GM12878 (cell line): ENCODE results near the gene CATSPER3. TPM values are rescaled to one million over a fixed set of nuclear protein-coding genes. Genes with fewer than 3 reads are reported as not detected.

Experiments used
- ATAC-seq: fragments of 200-7000 bp; cut with Tn5 transposase; 3 replicates; pipeline ENCODE4 v1.9.1; 2020; ENCODE audit warnings: mild to moderate bottlenecking, moderate library complexity
- BruUV-seq: library from RNA; stranded (reverse); fragments of 400-500 nt; replicated peaks from 2 replicates; lab custom pipeline; 2021; lab: Mats Ljungman, UMichigan
- CTCF ChIA-PET: fragments of 300-600 bp; sonication (Branson Sonifier 250); formaldehyde crosslinking; extraction: SDS; loops from one replicate; lab custom pipeline; 2021; ENCODE audit warnings: inconsistent platforms; lab: Yijun Ruan, JAX
- POLR2A ChIA-PET: fragments of 350-600 bp; formaldehyde crosslinking; extraction: SDS; loops from one replicate; lab custom pipeline; 2021; ENCODE audit warnings: inconsistent platforms; lab: Charles Lee
- RAD21 ChIA-PET: fragments of 300-600 bp; sonication (Branson Sonifier 250); formaldehyde crosslinking; loops from one replicate; lab custom pipeline; 2023; ENCODE audit warnings: antibody characterized with exemption; ENCODE audit not compliant: unreplicated experiment; lab: Charles Lee
- SMC1A ChIA-PET: fragments of 300-600 bp; sonication (Branson Sonifier 250); formaldehyde crosslinking; loops from one replicate; lab custom pipeline; 2023; ENCODE audit not compliant: unreplicated experiment, uncharacterized antibody; lab: Charles Lee
- DNase-seq: peaks from one replicate; pipeline ENCODE4 v3.0.0-alpha.2; 2011; ENCODE audit warnings: low read depth, low spot score
- FAIRE-seq: peaks from 3 replicates; lab custom pipeline; 2011; peaks lifted over from hg19 to GRCh38; lab: Jason Lieb, UNC
- H2AFZ ChIP-seq: 2 replicates; pipeline ENCODE4 v1.6.0; 2011; ENCODE audit warnings: low read depth, low read length, control low read depth; ENCODE audit not compliant: control insufficient read depth
- H3K27ac ChIP-seq: 2 replicates; pipeline ENCODE4 v1.5.1; 2011; ENCODE audit warnings: control low read depth; ENCODE audit not compliant: control insufficient read depth, insufficient read depth
- H3K27me3 ChIP-seq, 2 experiments: replicated peaks in 1 of 2; 2 replicates each; pipeline versions ENCODE4 v1.6.0 to v1.6.1; 2011; ENCODE audit warnings: low read length in 1 of 2; ENCODE audit not compliant: control insufficient read depth in 2 of 2, insufficient read depth in 2 of 2
- H3K36me3 ChIP-seq, 2 experiments: 2 replicates each; pipeline ENCODE4 v1.5.1; 2011; ENCODE audit warnings: low read length in 1 of 2; ENCODE audit not compliant: control insufficient read depth in 2 of 2, insufficient read depth in 2 of 2
- H3K4me1 ChIP-seq: 2 replicates; pipeline ENCODE4 v1.6.1; 2011; ENCODE audit warnings: mild to moderate bottlenecking, low read length, moderate library complexity, mixed read lengths; ENCODE audit not compliant: control insufficient read depth, insufficient read depth
- H3K4me2 ChIP-seq: 2 replicates; pipeline ENCODE4 v1.6.0; 2011; ENCODE audit warnings: control low read depth; ENCODE audit not compliant: control insufficient read depth, insufficient read depth
- H3K4me3 ChIP-seq: fragments of 200-600 bp; sonication (generic); 2 replicates; pipeline ENCODE4 v1.5.1; 2016
- H3K79me2 ChIP-seq: 2 replicates; pipeline ENCODE4 v1.6.0; 2011; ENCODE audit warnings: low read length; ENCODE audit not compliant: control insufficient read depth, insufficient read depth
- H3K9ac ChIP-seq: 2 replicates; pipeline ENCODE4 v1.8.0; 2011; ENCODE audit warnings: low read length, control low read depth, mixed read lengths; ENCODE audit not compliant: control insufficient read depth, insufficient read depth
- H3K9me3 ChIP-seq: replicated peaks from 3 replicates; pipeline ENCODE4 v1.5.1; 2011; ENCODE audit warnings: mild to moderate bottlenecking, low read length; ENCODE audit not compliant: control insufficient read depth, insufficient read depth
- H4K20me1 ChIP-seq: 2 replicates; pipeline ENCODE4 v1.6.0; 2011; ENCODE audit not compliant: control insufficient read depth, insufficient read depth
- EP300 ChIP-seq, 2 experiments: fragments of 150-350 bp in 1 of 2; IDR thresholded peaks; 2 replicates each; pipeline ENCODE4 v1.6.1; 2011 to 2012; ENCODE audit warnings: low read depth in 2 of 2, low read length in 2 of 2, borderline replicate concordance in 1 of 2, improper control_type of control experiment in 1 of 2, inconsistent platforms in 1 of 2; ENCODE audit not compliant: control insufficient read depth in 1 of 2
- HCFC1 ChIP-seq: fragments of 150-350 bp; IDR thresholded peaks from 2 replicates; pipeline ENCODE4 v1.6.1; 2014; ENCODE audit warnings: low read length
- HDGF ChIP-seq: fragments of 450-650 bp; IDR thresholded peaks from 2 replicates; pipeline ENCODE4 v1.6.1; 2016; ENCODE audit warnings: antibody characterized with exemption
- NRF1 ChIP-seq: conservative IDR thresholded peaks from 2 replicates; pipeline ENCODE4 v1.6.1; 2011; ENCODE audit warnings: mild to moderate bottlenecking, low read depth, low read length, improper control_type of control experiment
- PML ChIP-seq: IDR thresholded peaks from 2 replicates; pipeline ENCODE4 v1.6.1; 2012; ENCODE audit warnings: low read length, inconsistent platforms
- RUNX3 ChIP-seq: IDR thresholded peaks from 2 replicates; pipeline ENCODE4 v1.6.1; 2012; ENCODE audit warnings: low read length, inconsistent platforms
- SP1 ChIP-seq: IDR thresholded peaks from one replicate; pipeline ENCODE4 v1.6.1; 2011; ENCODE audit warnings: low read depth, low read length
- TCF3 ChIP-seq: IDR thresholded peaks from 2 replicates; pipeline ENCODE4 v1.6.1; 2012; ENCODE audit warnings: low read depth, mild to moderate bottlenecking, low read length, borderline replicate concordance; ENCODE audit not compliant: insufficient read depth
- WGBS: methylation state at CpG from one replicate; pipeline ENCODE4 v1.1.6; 2016; ENCODE audit warnings: low lambda C conversion rate; ENCODE audit not compliant: insufficient replicate concordance, insufficient coverage; ENCODE audit errors: missing lambda C conversion rate; 5-methylcytosine and 5-hydroxymethylcytosine counted together
- in situ Hi-C: fragments of 300-500 bp; cut with MboI; formaldehyde crosslinking; loops from 9 replicates; pipeline ENCODE4 v1.14.3; 2018; ENCODE audit warnings: mixed read lengths
- intact Hi-C: fragments of 100-400 bp; cut with micrococcal nuclease; formaldehyde crosslinking; loops from one replicate; pipeline ENCODE4 v1.14.2; 2022; ENCODE audit not compliant: unreplicated experiment
- polyA plus RNA-seq, 11 experiments: library from polyadenylated mRNA; depleted of rRNA in 4 of 11; unstranded in 6 of 11; stranded (reverse) in 5 of 11; fragments of >200 nt; fragmentation: Nextera tagmentation in 4 of 11; fragmentation: Illumina TruSeq in 1 of 11; extraction: Ambion mirVana in 4 of 11; extraction: Trizol in 1 of 11; gene quantifications; 1 replicate in 1 of 11; 2 replicates in 10 of 11; pipeline versions ENCODE4 v1.2.1 to v1.2.3, GENCODE V29; 2011 to 2016; ENCODE audit warnings: inconsistent platforms in 2 of 11, missing spikeins in 2 of 11, low read depth in 1 of 11
- total RNA-seq, 4 experiments: library from RNA; depleted of rRNA in 3 of 4; stranded (reverse); fragments of >200 nt in 3 of 4; fragmentation: Illumina TruSeq in 1 of 4; extraction: Trizol in 1 of 4; gene quantifications; 2 replicates each; pipeline versions ENCODE4 v1.2.1 to v1.2.3, GENCODE V29; 2013 to 2021
- TF ChIP-seq, protein P1 (sequence below): fragments of 450-650 bp; IDR thresholded peaks from 2 replicates; pipeline ENCODE4 v1.6.1; 2017; ENCODE audit warnings: mild to moderate bottlenecking, moderate library complexity
- TF ChIP-seq, protein P2 (sequence below): IDR thresholded peaks from 2 replicates; pipeline ENCODE4 v1.6.1; 2011; ENCODE audit warnings: low read depth, mild to moderate bottlenecking, low read length, moderate library complexity, borderline replicate concordance; ENCODE audit errors: extremely low read depth
- TF ChIP-seq, protein P3 (sequence below): fragments of 450-650 bp; IDR thresholded peaks from 2 replicates; pipeline ENCODE4 v1.6.1; 2017; ENCODE audit warnings: low read depth, mild to moderate bottlenecking, moderate library complexity

Gene CATSPER3
- total and polyA plus RNA-seq, 10 of the 15 experiments (the other 5 are each of a cell fraction or from before 2014, with no cell fraction given) = 0.06 to 0.38 (median 0.13) TPM; not detected in 4

DNA sequence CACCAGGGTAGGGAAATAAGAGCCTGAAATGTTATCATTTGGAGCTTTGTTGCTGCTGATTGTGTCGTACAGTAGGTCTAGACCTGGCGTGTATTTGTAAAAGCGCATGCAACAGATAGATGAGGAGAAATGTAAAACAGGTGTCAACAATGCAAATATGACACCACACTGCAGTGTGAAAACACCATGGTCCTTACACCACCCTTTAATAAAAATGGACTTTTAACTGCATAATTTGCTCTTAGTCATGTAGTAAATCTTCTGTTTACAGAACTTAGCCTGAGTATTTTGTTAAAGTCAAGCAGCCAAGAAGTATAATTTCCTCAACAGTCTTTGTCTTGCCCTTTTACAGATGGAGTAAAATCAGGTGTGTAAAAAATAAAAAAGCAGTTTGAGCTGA, 48.8 kb upstream of the CATSPER3 start:
- CTCF ChIA-PET = interaction anchor here (0.5 to 2.2 kb wide), 3 partner anchors 27 to 273 kb away, joined by 3 to 6 read pairs (median 3); no protein-coding TSS in a partner anchor
- RAD21 ChIA-PET = no interaction called here
- BruUV-seq = no TSS peak

More for the DNA sequence above, 48.8 kb upstream of the CATSPER3 start:
- intact Hi-C loops = no loop called here
- DNase-seq (no peak), FAIRE-seq (no peak)
- H3K36me3 ChIP-seq = peaks cover 3 to 4% of the 10 kb centered on the region in 2 experiments; a peak in 3 of 4 replicates
- no peak overlapping the region for H3K27ac ChIP-seq
- 98% methylated on average over 3 of the region's 3 CpGs for WGBS
- H3K4me3 ChIP-seq = no peak overlapping the region
- no peaks in the 10 kb centered on the region for H3K79me2 ChIP-seq
- TF ChIP-seq SP1 = no peak
- no peak for TF ChIP-seq EP300 (IDR thresholded peaks at IDR 0.05; ENCODE audit: borderline replicate concordance in 1 of 2, control insufficient read depth in 1 of 2, low read depth in 2 of 2, low read length in 2 of 2)
- no peak for TF ChIP-seq TCF3
- no peak for TF ChIP-seq HCFC1
- no peak for TF ChIP-seq PML
- TF ChIP-seq, protein P1, sequence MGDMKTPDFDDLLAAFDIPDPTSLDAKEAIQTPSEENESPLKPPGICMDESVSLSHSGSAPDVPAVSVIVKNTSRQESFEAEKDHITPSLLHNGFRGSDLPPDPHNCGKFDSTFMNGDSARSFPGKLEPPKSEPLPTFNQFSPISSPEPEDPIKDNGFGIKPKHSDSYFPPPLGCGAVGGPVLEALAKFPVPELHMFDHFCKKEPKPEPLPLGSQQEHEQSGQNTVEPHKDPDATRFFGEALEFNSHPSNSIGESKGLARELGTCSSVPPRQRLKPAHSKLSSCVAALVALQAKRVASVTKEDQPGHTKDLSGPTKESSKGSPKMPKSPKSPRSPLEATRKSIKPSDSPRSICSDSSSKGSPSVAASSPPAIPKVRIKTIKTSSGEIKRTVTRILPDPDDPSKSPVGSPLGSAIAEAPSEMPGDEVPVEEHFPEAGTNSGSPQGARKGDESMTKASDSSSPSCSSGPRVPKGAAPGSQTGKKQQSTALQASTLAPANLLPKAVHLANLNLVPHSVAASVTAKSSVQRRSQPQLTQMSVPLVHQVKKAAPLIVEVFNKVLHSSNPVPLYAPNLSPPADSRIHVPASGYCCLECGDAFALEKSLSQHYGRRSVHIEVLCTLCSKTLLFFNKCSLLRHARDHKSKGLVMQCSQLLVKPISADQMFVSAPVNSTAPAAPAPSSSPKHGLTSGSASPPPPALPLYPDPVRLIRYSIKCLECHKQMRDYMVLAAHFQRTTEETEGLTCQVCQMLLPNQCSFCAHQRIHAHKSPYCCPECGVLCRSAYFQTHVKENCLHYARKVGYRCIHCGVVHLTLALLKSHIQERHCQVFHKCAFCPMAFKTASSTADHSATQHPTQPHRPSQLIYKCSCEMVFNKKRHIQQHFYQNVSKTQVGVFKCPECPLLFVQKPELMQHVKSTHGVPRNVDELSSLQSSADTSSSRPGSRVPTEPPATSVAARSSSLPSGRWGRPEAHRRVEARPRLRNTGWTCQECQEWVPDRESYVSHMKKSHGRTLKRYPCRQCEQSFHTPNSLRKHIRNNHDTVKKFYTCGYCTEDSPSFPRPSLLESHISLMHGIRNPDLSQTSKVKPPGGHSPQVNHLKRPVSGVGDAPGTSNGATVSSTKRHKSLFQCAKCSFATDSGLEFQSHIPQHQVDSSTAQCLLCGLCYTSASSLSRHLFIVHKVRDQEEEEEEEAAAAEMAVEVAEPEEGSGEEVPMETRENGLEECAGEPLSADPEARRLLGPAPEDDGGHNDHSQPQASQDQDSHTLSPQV = no peak
- TF ChIP-seq, protein P2, sequence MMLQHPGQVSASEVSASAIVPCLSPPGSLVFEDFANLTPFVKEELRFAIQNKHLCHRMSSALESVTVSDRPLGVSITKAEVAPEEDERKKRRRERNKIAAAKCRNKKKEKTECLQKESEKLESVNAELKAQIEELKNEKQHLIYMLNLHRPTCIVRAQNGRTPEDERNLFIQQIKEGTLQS = no peak
- TF ChIP-seq, protein P3, sequence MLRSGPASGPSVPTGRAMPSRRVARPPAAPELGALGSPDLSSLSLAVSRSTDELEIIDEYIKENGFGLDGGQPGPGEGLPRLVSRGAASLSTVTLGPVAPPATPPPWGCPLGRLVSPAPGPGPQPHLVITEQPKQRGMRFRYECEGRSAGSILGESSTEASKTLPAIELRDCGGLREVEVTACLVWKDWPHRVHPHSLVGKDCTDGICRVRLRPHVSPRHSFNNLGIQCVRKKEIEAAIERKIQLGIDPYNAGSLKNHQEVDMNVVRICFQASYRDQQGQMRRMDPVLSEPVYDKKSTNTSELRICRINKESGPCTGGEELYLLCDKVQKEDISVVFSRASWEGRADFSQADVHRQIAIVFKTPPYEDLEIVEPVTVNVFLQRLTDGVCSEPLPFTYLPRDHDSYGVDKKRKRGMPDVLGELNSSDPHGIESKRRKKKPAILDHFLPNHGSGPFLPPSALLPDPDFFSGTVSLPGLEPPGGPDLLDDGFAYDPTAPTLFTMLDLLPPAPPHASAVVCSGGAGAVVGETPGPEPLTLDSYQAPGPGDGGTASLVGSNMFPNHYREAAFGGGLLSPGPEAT = no peak
- TF ChIP-seq RUNX3 = no peak
- no peak for TF ChIP-seq NRF1
- no peak for TF ChIP-seq HDGF
- TF ChIP-seq, all 136 proteins: peak for 0
- no peaks in the 10 kb centered on the region for H3K4me1 ChIP-seq
- no peak overlapping the region for H3K4me2 ChIP-seq
- H2AFZ ChIP-seq = no peak overlapping the region
- H3K27me3 ChIP-seq = no peaks in the 10 kb centered on the region
- ChIA-PET SMC1A (interaction anchor here (0.8 kb wide), 1 partner anchor 14 kb away, joined by 3 read pairs; the partner anchor contains the start of gene PCBD2), POLR2A (interaction anchor here (0.6 kb wide), 1 partner anchor 55 kb away, joined by 3 read pairs; no protein-coding TSS in a partner anchor)
- H4K20me1 ChIP-seq = no peaks in the 10 kb centered on the region
- no peak for ATAC-seq
- in situ Hi-C loops = no loop called here
- H3K9me3 ChIP-seq = no peaks in the 10 kb centered on the region
- no peak overlapping the region for H3K9ac ChIP-seq
